Measurements from ENCODE around the gene SLC27A4.

The SLC27A4 gene

GRCh38 chr9:128339761-128340690 lies at the start of gene SLC27A4:
Gene SLC27A4, plus strand, starts transcription at chr9:128340527. Its CDS starts 2,606 bp downstream, at chr9:128343133.
- peak; percentile 63 for DNase-seq

- no peak for DNase-seq
Measured at GRCh38 chr9:128292009-128292408, 48.3 kb upstream of the SLC27A4 start.

DNA sequence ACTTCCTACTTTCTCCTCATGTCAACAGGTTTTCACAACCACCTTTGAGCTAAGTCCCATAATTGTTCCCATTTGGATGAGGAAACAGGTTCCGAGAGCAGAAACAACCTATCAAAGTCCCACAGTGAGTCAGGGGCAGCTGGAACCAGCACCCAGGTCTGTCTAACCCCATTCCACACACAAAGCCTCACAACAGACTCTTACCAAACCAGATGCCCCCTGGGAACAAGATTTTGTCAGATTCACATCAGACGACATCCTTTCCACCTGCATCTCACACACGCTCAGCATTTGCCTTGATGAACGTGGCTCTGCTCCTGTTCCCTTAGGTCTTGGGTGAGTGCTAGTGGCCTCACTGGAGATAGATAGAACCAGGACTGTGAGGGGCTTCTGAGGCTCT lies 47.2 kb upstream of the SLC27A4 start:
- DNase-seq, result no peak

- no peak for DNase-seq
Measured at GRCh38 chr9:128294142-128294541, 46.2 kb upstream of the SLC27A4 start.

- no peak for DNase-seq
Measured at GRCh38 chr9:128296340-128297220, 43.7 kb upstream of the SLC27A4 start.

GRCh38 chr9:128297221-128297773 lies 43.0 kb upstream of the SLC27A4 start:
- DNase-seq, result no peak

- no peak for DNase-seq
Measured at GRCh38 chr9:128298535-128299482, 41.5 kb upstream of the SLC27A4 start.

- no peak for DNase-seq
Measured at GRCh38 chr9:128304136-128304970, 36.0 kb upstream of the SLC27A4 start.

DNA sequence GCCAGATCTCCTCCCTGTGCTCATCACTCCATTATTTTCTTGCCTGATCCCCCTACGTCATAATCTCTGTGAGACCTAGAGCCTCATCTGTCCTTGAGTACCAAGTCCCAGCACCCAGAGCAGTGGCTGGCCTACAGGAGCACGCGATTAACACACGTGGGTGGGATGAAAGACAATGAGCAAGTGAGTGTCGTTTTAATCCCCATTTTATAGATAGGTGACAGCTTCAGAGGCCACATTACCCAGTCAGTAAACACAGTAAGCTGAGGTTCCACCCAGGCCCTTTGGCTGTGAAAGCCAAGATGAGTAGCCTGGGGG lies 35.4 kb upstream of the SLC27A4 start:
- no peak for DNase-seq

GRCh38 chr9:128309551-128309950 lies 30.8 kb upstream of the SLC27A4 start:
- DNase-seq, result no peak

GRCh38 chr9:128310461-128310860 lies 29.9 kb upstream of the SLC27A4 start:
- no peak for DNase-seq

DNA sequence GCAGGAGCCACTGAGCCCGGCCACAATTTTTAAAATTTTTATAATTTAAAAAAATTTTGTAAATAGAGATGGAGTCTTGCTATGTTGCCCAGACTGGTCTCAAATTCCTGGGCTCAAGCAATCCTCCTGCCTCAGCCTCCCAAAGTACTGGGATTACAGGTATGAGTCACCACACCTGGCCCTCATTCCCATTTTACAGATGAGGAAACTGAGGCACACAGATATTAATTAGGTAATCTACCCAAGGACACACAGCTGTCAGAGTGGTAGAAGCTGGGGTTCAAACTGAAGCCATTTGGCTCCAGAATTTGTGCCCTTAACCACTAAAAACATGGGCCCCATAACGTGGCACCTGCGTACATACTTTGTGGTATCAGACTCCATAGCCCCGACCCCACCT lies 25.6 kb upstream of the SLC27A4 start:
- no peak for DNase-seq

- DNase-seq, result no peak
Measured at GRCh38 chr9:128316421-128316820, 23.9 kb upstream of the SLC27A4 start.

DNA sequence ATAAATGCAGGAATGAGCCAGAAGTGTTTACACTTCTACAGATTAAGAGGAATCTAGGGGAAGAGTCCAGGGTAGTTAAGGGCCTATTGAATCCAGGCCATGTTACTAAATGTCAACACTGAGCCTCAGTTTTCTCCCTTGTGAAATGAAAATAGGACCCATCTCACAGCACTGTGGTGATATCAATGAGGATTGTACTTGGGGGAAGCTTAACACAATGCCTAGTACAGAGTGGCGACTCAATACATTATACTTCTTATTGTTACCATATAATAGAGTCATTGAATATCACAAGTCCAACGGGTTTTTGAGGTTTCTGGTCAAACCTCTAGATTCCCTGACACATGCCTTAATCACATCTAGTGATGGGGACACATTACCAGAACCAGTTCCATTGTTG lies 22.7 kb upstream of the SLC27A4 start:
- no peak for DNase-seq

- DNase-seq, result no peak
Measured at GRCh38 chr9:128321343-128321742, 19.0 kb upstream of the SLC27A4 start.

DNA sequence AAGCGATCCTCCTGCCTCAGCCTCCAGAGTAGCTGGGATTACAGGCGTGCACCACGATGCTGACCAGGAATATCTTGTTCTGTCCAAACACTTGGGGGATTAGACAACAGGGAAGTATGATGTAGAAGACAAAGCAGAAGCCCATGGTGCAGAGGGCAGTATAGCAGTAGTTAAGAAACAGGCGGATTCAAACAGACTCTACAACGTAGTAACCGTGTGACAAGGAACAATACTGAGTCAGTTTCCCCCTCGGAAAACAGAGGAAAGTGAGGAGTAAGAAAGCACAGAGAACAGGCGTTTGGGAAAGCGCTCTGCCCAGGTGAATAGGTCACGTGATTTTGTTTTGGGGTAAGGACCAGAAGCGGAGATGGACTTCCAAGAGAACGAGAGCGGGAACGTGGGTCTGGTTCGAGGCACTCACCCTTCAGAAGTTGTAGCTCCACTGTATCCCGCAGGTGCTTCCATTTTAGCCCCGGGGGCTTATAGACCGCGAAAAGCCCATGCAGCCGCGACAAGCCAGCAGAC lies 18.4 kb upstream of the SLC27A4 start:
- no peak for DNase-seq

- peak; percentile 97 for DNase-seq
Measured at GRCh38 chr9:128322404-128323211, 17.7 kb upstream of the SLC27A4 start, which contains the start of the genes COQ4 and TRUB2. Gene COQ4, plus strand, starts transcription at chr9:128322839. Its CDS starts 20 bp downstream, at chr9:128322859. Gene TRUB2, minus strand, starts transcription at chr9:128322447. Its CDS starts 39 bp downstream, at chr9:128322408.

- peak; percentile 8 for DNase-seq
Measured at GRCh38 chr9:128323212-128323730, 17.1 kb upstream of the SLC27A4 start.

DNA sequence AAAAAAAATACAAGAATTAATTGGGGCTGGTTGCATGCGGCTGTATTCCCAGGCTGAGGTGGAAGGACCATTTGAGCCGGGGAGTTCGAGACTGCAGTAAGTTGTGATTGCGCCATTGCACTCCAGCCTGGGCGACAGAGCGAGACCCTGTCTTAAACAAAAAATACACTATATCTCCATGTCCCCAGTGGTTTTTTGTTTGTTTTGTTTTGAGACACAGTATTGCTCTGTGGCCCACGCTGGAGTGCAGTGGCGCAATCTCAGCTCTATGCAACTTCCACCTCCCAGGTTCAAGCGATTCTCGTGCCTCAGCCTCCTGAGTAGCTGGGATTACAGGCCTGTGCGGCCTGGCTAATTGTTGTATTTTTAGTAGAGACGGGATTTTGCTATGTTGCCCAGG lies 16.5 kb upstream of the SLC27A4 start:
- no peak for DNase-seq

DNA sequence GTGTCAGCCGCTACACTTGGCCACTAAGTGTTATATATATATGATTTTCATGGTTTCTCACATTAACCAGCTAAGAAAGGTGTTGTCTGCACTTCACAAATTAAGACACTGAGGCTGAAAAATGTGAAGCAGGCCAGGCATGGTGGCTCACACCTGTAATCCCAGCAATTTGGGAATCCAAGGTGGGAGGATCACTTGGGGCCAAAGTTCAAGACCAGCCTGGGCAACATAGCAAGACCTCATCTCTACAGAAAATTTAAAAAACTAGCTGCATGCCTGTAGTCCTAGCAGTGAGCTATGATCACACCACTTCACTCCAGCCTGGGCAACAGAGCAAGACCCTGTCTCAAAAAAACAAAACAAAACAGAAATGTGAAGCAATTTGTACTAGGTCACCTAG lies 15.9 kb upstream of the SLC27A4 start:
- DNase-seq, result no peak
